WTC11 (cell line): ENCODE results near the gene CENPU. TPM values are rescaled to one million over a fixed set of nuclear protein-coding genes. Genes with fewer than 3 reads are reported as not detected.
A peak's percentile ranks its signal among the peaks of the same experiment; 100 is the strongest.

Experiments
- ATAC-seq: fragments of 200-7000 bp; cut with Tn5 transposase; 2 replicates; pipeline ENCODE4 v1.10.0; 2021; ENCODE audit warnings: mild to moderate bottlenecking, moderate library complexity
- CTCF ChIA-PET: fragments of 300-600 bp; sonication (Branson Sonifier 250); formaldehyde crosslinking; loops from one replicate; lab custom pipeline; 2021; ENCODE audit warnings: antibody characterized with exemption; lab: Charles Lee
- POLR2A ChIA-PET: fragments of 350-600 bp; sonication (Branson Sonifier 250); formaldehyde crosslinking; loops from one replicate; lab custom pipeline; 2021; ENCODE audit warnings: antibody characterized with exemption; lab: Charles Lee
- DNase-seq: peaks from one replicate; pipeline ENCODE4 v3.0.0; 2021; ENCODE audit warnings: low spot score
- H3K27ac Mint-ChIP-seq: 2 replicates; pipeline ENCODE4 v1.8.0; 2021; ENCODE audit warnings: mixed read lengths
- H3K27me3 Mint-ChIP-seq: 2 replicates; pipeline ENCODE4 v1.8.0; 2021; ENCODE audit warnings: low read depth, mild to moderate bottlenecking, moderate library complexity, mixed read lengths
- H3K36me3 Mint-ChIP-seq: 2 replicates; pipeline ENCODE4 v1.8.0; 2021; ENCODE audit warnings: mixed read lengths
- H3K4me1 Mint-ChIP-seq: 2 replicates; pipeline ENCODE4 v1.8.0; 2022; ENCODE audit warnings: mixed read lengths
- H3K4me3 Mint-ChIP-seq: 2 replicates; pipeline ENCODE4 v1.8.0; 2021; ENCODE audit warnings: mild to moderate bottlenecking, moderate library complexity, mixed read lengths
- H3K9me3 Mint-ChIP-seq: 2 replicates; pipeline ENCODE4 v1.8.0; 2021; ENCODE audit warnings: mixed read lengths
- AR ChIP-seq: fragments of 250-450 bp; sonication (Bioruptor Pico); IDR thresholded peaks from 2 replicates; pipeline ENCODE4 v1.9.0; 2021; ENCODE audit warnings: mild to moderate bottlenecking
- ATF6 ChIP-seq: sonication (generic); formaldehyde crosslinking; IDR thresholded peaks from 2 replicates; pipeline ENCODE4 v1.8.1; 2023; ENCODE audit warnings: mild to moderate bottlenecking, missing genetic modification reagents
- E2F4 ChIP-seq: sonication (generic); formaldehyde crosslinking; IDR thresholded peaks from 2 replicates; pipeline ENCODE4 v1.8.1; 2022; ENCODE audit warnings: low read depth, mild to moderate bottlenecking, moderate library complexity, missing genetic modification reagents, borderline replicate concordance
- E2F5 ChIP-seq: sonication (generic); formaldehyde crosslinking; IDR thresholded peaks from 2 replicates; pipeline ENCODE4 v1.8.1; 2022; ENCODE audit warnings: mild to moderate bottlenecking, moderate library complexity, missing genetic modification reagents
- FOXK1 ChIP-seq: sonication (generic); formaldehyde crosslinking; IDR thresholded peaks from 2 replicates; pipeline ENCODE4 v1.8.0; 2022; ENCODE audit warnings: mild to moderate bottlenecking, moderate library complexity, missing genetic modification reagents
- HMGA2 ChIP-seq: fragments of 250-450 bp; sonication (Bioruptor Pico); IDR thresholded peaks from 2 replicates; pipeline ENCODE4 v1.4.0; 2021; ENCODE audit warnings: mild to moderate bottlenecking, moderate library complexity
- HMGXB4 ChIP-seq: sonication (generic); formaldehyde crosslinking; IDR thresholded peaks from 2 replicates; pipeline ENCODE4 v1.8.1; 2023; ENCODE audit warnings: mild to moderate bottlenecking, moderate library complexity, missing genetic modification reagents
- JUN ChIP-seq: sonication (generic); formaldehyde crosslinking; IDR thresholded peaks from 2 replicates; pipeline ENCODE4 v1.8.0; 2023; ENCODE audit warnings: mild to moderate bottlenecking, missing genetic modification reagents
- MLX ChIP-seq: sonication (generic); formaldehyde crosslinking; IDR thresholded peaks from 2 replicates; pipeline ENCODE4 v1.8.1; 2023; ENCODE audit warnings: mild to moderate bottlenecking, missing genetic modification reagents, moderate library complexity
- SOX15 ChIP-seq: fragments of 250-450 bp; sonication (Bioruptor Pico); IDR thresholded peaks from 2 replicates; pipeline ENCODE4 v1.9.0; 2021; ENCODE audit warnings: mild to moderate bottlenecking
- TEAD4 ChIP-seq: sonication (generic); formaldehyde crosslinking; IDR thresholded peaks from 2 replicates; pipeline ENCODE4 v1.8.0; 2022; ENCODE audit warnings: mild to moderate bottlenecking, missing genetic modification reagents
- USF2 ChIP-seq: sonication (generic); formaldehyde crosslinking; IDR thresholded peaks from 2 replicates; pipeline ENCODE4 v1.8.1; 2023; ENCODE audit warnings: mild to moderate bottlenecking, missing genetic modification reagents, moderate library complexity
- ZNF138 ChIP-seq: sonication (generic); formaldehyde crosslinking; conservative IDR thresholded peaks from 2 replicates; pipeline ENCODE4 v1.8.1; 2022; ENCODE audit warnings: mild to moderate bottlenecking, moderate library complexity, missing genetic modification reagents
- ZNF232 ChIP-seq: sonication (generic); formaldehyde crosslinking; IDR thresholded peaks from 2 replicates; pipeline ENCODE4 v1.8.0; 2022; ENCODE audit warnings: mild to moderate bottlenecking, missing genetic modification reagents
- ZNF512 ChIP-seq: sonication (generic); formaldehyde crosslinking; IDR thresholded peaks from 2 replicates; pipeline ENCODE4 v1.8.1; 2022; ENCODE audit warnings: missing genetic modification reagents, borderline replicate concordance
- total RNA-seq: library from RNA; stranded (reverse); gene quantifications from 3 replicates; pipeline ENCODE4 v1.2.3, GENCODE V29; 2021

Gene CENPU
- total RNA-seq, 1 experiment from 2014 or later, result 60.5 TPM

- H3K4me1 Mint-ChIP-seq, result no peaks in the 10 kb centered on the region
- H3K4me3 Mint-ChIP-seq, result no peak overlapping the region
- TF ChIP-seq E2F4 (CRISPR knock-in tag), result no peak
- no peak for TF ChIP-seq E2F5 (CRISPR knock-in tag)
- TF ChIP-seq ZNF138, result no peak
- TF ChIP-seq FOXK1 (CRISPR knock-in tag), result no peak
- no peak for TF ChIP-seq MLX
- no peak for TF ChIP-seq SOX15 (CRISPR knock-in tag)
- no peak for TF ChIP-seq ZNF512 (CRISPR knock-in tag)
- TF ChIP-seq USF2 (CRISPR knock-in tag), result no peak
- POLR2A ChIA-PET, result no interaction called here
- ATAC-seq (no peak), DNase-seq (no peak)
- no peaks in the 10 kb centered on the region for H3K9me3 Mint-ChIP-seq
- no peak overlapping the region for H3K27ac Mint-ChIP-seq
- no peaks in the 10 kb centered on the region for H3K36me3 Mint-ChIP-seq
- CTCF ChIA-PET, result no interaction called here
- H3K27me3 Mint-ChIP-seq, result no peaks in the 10 kb centered on the region
Measured at GRCh38 chr4:184768296-184768695, 34.4 kb upstream of the CENPU start.

GRCh38 chr4:184766446-184766845, 32.5 kb upstream of the CENPU start:
- Mint-ChIP-seq H3K36me3 (no peaks in the 10 kb centered on the region), H3K27ac (no peak overlapping the region), H3K27me3 (no peaks in the 10 kb centered on the region), H3K9me3 (no peaks in the 10 kb centered on the region), H3K4me1 (no peaks in the 10 kb centered on the region), H3K4me3 (no peak overlapping the region)
- TF ChIP-seq HMGA2 (CRISPR knock-in tag) (no peak), MLX (no peak), ZNF232 (CRISPR knock-in tag) (no peak), TEAD4 (no peak), E2F4 (CRISPR knock-in tag) (no peak)
- CTCF ChIA-PET, result interaction anchor here (1.0 to 1.8 kb wide), 6 partner anchors 21 to 498 kb away, joined by 3 to 7 read pairs (median 5); partner anchors contain the start of gene HELT
- no peak for DNase-seq
- ATAC-seq, result no peak
- POLR2A ChIA-PET, result no interaction called here

GRCh38 chr4:184765473-184766340, 31.8 kb upstream of the CENPU start:
- ATAC-seq, result peak; percentile 97
- H3K4me3 Mint-ChIP-seq, result no peak overlapping the region
- no peaks in the 10 kb centered on the region for H3K4me1 Mint-ChIP-seq
- ChIA-PET CTCF (interaction anchor here (0.7 to 1.8 kb wide), 6 partner anchors 20 to 497 kb away, joined by 3 to 7 read pairs (median 4); partner anchors contain the start of gene HELT), POLR2A (no interaction called here)
- peak; percentile 45 for DNase-seq
- no peaks in the 10 kb centered on the region for H3K27me3 Mint-ChIP-seq
- H3K9me3 Mint-ChIP-seq, result no peaks in the 10 kb centered on the region
- no peaks in the 10 kb centered on the region for H3K36me3 Mint-ChIP-seq
- H3K27ac Mint-ChIP-seq, result no peak overlapping the region
- TF ChIP-seq ATF6 (CRISPR knock-in tag) (no peak), AR (CRISPR knock-in tag) (no peak), JUN (CRISPR knock-in tag) (no peak), HMGXB4 (CRISPR knock-in tag) (no peak)
